A673 (cell line): ENCODE results near the gene PCBD2. TPM values are rescaled to one million over a fixed set of nuclear protein-coding genes. Genes with fewer than 3 reads are reported as not detected.

Source experiments
- BruUV-seq: library from RNA; stranded (reverse); fragments of 400-500 nt; replicated peaks from 2 replicates; lab custom pipeline; 2021; lab: Mats Ljungman, UMichigan
- CTCF ChIA-PET: fragments of 300-600 bp; sonication (Branson Sonifier 250); formaldehyde crosslinking; loops from one replicate; lab custom pipeline; 2022; ENCODE audit warnings: antibody characterized with exemption; lab: Charles Lee
- POLR2A ChIA-PET: fragments of 300-600 bp; sonication (Branson Sonifier 250); formaldehyde crosslinking; loops from one replicate; lab custom pipeline; 2022; ENCODE audit warnings: antibody characterized with exemption; ENCODE audit not compliant: low non-redundant PET; lab: Charles Lee
- DNase-seq: peaks from one replicate; pipeline ENCODE4 v3.0.0-alpha.2; 2015; ENCODE audit warnings: low spot score
- H3K27ac ChIP-seq: fragments of 200-600 bp; sonication (generic); 2 replicates; pipeline ENCODE4 v1.5.1; 2016; ENCODE audit warnings: mixed run types, low read depth, mild to moderate bottlenecking, mixed read lengths, antibody characterized with exemption, low read length; ENCODE audit not compliant: poor library complexity, severe bottlenecking
- H3K27me3 ChIP-seq: fragments of 200-600 bp; sonication (generic); replicated peaks from 2 replicates; pipeline ENCODE4 v1.6.1; 2017; ENCODE audit warnings: mixed run types, low read depth, mild to moderate bottlenecking, mixed read lengths, antibody characterized with exemption, low read length; ENCODE audit not compliant: insufficient read depth, poor library complexity
- H3K36me3 ChIP-seq: fragments of 200-600 bp; sonication (generic); 2 replicates; pipeline ENCODE4 v1.6.1; 2016; ENCODE audit warnings: mixed run types, mild to moderate bottlenecking, mixed read lengths, antibody characterized with exemption, low read length; ENCODE audit not compliant: insufficient read depth, poor library complexity, severe bottlenecking
- H3K4me1 ChIP-seq: fragments of 200-600 bp; sonication (generic); 2 replicates; pipeline ENCODE4 v1.6.1; 2017; ENCODE audit warnings: mixed run types, mild to moderate bottlenecking, mixed read lengths, antibody characterized with exemption, low read length; ENCODE audit not compliant: insufficient read depth, poor library complexity, severe bottlenecking
- H3K4me3 ChIP-seq: fragments of 200-600 bp; sonication (generic); 2 replicates; pipeline ENCODE4 v1.5.1; 2016; ENCODE audit warnings: low read depth, mixed run types, mild to moderate bottlenecking, mixed read lengths, low read length; ENCODE audit not compliant: poor library complexity, severe bottlenecking
- H3K9me3 ChIP-seq: fragments of 200-600 bp; sonication (generic); 2 replicates; pipeline ENCODE4 v1.6.1; 2016; ENCODE audit warnings: mixed run types, low read depth, mild to moderate bottlenecking, mixed read lengths, antibody characterized with exemption, low read length; ENCODE audit not compliant: poor library complexity, severe bottlenecking
- CTCF ChIP-seq: fragments of 300-800, 200-600 bp; sonication (generic); conservative IDR thresholded peaks from 2 replicates; pipeline ENCODE4 v1.5.1; 2017; ENCODE audit warnings: low read depth, mild to moderate bottlenecking, antibody characterized with exemption, low read length, moderate library complexity, mixed read lengths
- EZH2 ChIP-seq: fragments of 200-600 bp; sonication (generic); IDR thresholded peaks from 2 replicates; pipeline ENCODE4 v1.6.1; 2017; ENCODE audit warnings: borderline replicate concordance, low read depth, mild to moderate bottlenecking, mixed read lengths, antibody characterized with exemption, low read length; ENCODE audit not compliant: poor library complexity, severe bottlenecking
- intact Hi-C: fragments of 100-400 bp; cut with micrococcal nuclease; formaldehyde crosslinking; loops from one replicate; pipeline ENCODE4 v1.10.0; 2022; ENCODE audit not compliant: unreplicated experiment
- total RNA-seq: library from RNA; stranded (reverse); gene quantifications from 2 replicates; pipeline ENCODE4 v1.2.3, GENCODE V29; 2021

The PCBD2 gene
- total RNA-seq, 1 experiment from 2014 or later = 13.8 TPM

DNA sequence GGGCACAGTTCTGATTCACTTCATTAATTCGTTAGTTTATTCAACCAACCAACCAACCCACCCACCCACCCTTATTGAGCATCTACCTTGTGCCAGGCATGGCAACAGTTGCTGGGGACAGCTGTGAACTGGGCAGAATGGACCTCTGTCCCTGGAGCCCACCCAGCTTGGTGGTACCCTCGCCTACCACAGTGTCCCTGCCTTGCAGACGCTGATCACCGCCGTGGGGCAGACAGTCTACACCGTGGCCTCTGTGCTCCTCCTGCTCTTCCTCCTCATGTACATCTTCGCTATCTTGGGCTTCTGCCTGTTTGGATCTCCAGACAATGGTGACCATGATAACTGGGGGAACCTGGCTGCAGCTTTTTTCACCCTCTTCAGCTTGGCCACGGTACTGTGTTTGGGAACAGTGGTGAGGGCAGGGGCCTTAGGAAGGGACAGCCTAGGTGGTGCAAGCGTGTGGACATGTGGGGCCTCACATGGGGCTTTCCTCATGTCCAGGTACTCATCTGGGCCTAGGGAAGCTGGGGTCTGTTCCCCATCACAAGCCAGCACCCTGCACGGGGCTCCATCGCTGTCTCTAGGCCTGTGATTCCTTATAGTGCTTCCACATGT lies 102.9 kb downstream of the PCBD2 start:
- Histone ChIP-seq H3K27ac (no peak overlapping the region), H3K9me3 (no peaks in the 10 kb centered on the region), H3K4me1 (no peaks in the 10 kb centered on the region), H3K36me3 (no peaks in the 10 kb centered on the region), H3K27me3 (no peaks in the 10 kb centered on the region), H3K4me3 (no peak overlapping the region)
- no peak for DNase-seq
- TF ChIP-seq EZH2 = no peak
- no peak for TF ChIP-seq CTCF
- POLR2A ChIA-PET = no interaction called here
- intact Hi-C loops = no loop called here
- no TSS peak for BruUV-seq
- CTCF ChIA-PET = no interaction called here

DNA sequence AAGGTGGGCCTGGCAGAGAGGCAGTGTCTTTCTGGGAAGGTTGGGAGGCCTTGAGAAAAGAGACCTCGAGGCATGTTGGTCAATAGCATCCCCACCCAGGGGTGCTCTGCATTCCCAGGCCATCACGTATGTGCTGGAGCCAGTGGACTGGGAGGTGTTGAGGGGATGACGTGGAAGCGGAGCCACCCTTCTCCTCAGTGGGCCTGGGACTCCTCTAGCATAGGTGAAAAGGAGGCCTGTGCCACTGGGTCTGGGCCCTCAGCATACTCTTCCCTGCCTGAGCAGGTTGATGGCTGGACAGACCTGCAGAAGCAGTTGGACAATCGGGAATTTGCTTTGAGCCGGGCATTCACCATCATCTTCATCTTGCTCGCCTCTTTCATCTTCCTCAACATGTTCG lies 103.6 kb downstream of the PCBD2 start:
- Histone ChIP-seq H3K4me3 (no peak overlapping the region), H3K36me3 (no peaks in the 10 kb centered on the region), H3K9me3 (no peaks in the 10 kb centered on the region), H3K27ac (no peak overlapping the region), H3K27me3 (no peaks in the 10 kb centered on the region), H3K4me1 (no peaks in the 10 kb centered on the region)
- ChIA-PET POLR2A (no interaction called here), CTCF (no interaction called here)
- intact Hi-C loops = no loop called here
- no TSS peak for BruUV-seq
- no peak for DNase-seq
- no peak for TF ChIP-seq EZH2
- no peak for TF ChIP-seq CTCF

DNA sequence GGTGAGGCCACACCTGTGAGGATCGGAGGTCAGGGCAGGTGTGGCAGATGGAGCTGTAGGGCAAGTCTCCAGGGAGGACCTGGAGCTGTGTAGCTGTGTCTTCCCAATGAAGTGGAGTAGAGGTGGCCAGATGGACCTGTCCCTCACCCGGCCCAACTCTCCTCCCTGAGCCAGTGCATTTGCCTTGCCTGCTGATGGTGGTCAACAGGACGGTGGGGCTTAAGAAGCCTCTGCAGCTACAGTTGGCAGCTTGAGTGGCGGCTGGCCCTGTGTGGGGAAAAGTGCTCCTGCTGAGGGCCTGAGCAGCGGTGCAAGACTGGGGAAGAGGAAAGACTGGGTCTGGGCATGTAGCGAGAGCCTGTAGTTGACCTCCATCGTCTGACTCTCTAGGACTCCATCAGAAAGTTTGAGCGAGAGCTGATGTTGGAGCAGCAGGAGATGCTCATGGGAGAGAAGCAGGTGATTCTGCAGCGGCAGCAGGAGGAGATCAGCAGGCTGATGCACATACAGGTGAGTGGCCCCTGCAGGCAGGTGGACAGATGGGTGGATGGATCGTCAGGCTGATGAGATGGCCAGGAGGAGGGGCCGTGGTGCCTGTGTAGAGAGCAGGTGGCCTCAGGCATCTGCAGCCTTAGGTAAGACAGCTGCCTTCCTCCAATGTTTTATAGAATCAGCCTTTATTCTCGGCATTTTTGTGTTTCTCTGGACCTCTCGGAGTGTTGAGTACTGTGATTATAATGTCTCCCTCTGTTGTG lies 104.2 kb downstream of the PCBD2 start:
- CTCF ChIA-PET = no interaction called here

More for the DNA sequence above, 104.2 kb downstream of the PCBD2 start:
- DNase-seq = no peak
- Histone ChIP-seq H3K9me3 (no peaks in the 10 kb centered on the region), H3K27me3 (no peaks in the 10 kb centered on the region), H3K4me3 (no peak overlapping the region), H3K27ac (no peak overlapping the region), H3K4me1 (no peaks in the 10 kb centered on the region), H3K36me3 (no peaks in the 10 kb centered on the region)
- TF ChIP-seq CTCF (no peak), EZH2 (no peak)
- intact Hi-C loops = no loop called here
- POLR2A ChIA-PET = no interaction called here
- no TSS peak for BruUV-seq
